H1 (cell line): Measurements from ENCODE around the gene RSPO3. TPM values are rescaled to one million over a fixed set of nuclear protein-coding genes. Genes with fewer than 3 reads are reported as not detected.

Source experiments
- EP300 ChIP-seq, 2 experiments: IDR thresholded peaks; 1 replicate in 1 of 2; 2 replicates in 1 of 2; pipeline ENCODE4 v1.6.1; 2011 to 2012; ENCODE audit warnings: low read depth in 2 of 2, low read length in 2 of 2, mild to moderate bottlenecking in 2 of 2, borderline replicate concordance in 1 of 2, inconsistent platforms in 1 of 2, moderate library complexity in 1 of 2
- HDAC6 ChIP-seq: IDR thresholded peaks from one replicate; pipeline ENCODE4 v1.7.1; 2012; ENCODE audit warnings: low read depth, mild to moderate bottlenecking, inconsistent platforms, low read length, moderate library complexity
- TBP ChIP-seq: IDR thresholded peaks from 2 replicates; pipeline ENCODE4 v1.6.1; 2011; ENCODE audit warnings: low read depth, low read length, improper control_type of control experiment
- polyA plus RNA-seq, 7 experiments: library from polyadenylated mRNA; depleted of rRNA in 3 of 7; stranded (reverse) in 5 of 7; unstranded in 2 of 7; fragments of >200 nt in 5 of 7; fragments of 200-250 nt in 2 of 7; gene quantifications; 1 replicate in 5 of 7; 2 replicates in 1 of 7; 4 replicates in 1 of 7; pipeline versions ENCODE4 v1.2.1 to v1.2.3, GENCODE V29; 2011 to 2013; ENCODE audit warnings: missing spikeins in 2 of 7, mixed read lengths in 2 of 7
- total RNA-seq: library from RNA; stranded (reverse); fragmentation: NEBNext Ultra II Directional; extraction: Animal tissue kit (Norgen Biotek cat#: 25700); gene quantifications from 2 replicates; pipeline ENCODE4 v1.2.1, GENCODE V29; 2021

The RSPO3 gene
- total and polyA plus RNA-seq, 2 of the 8 experiments (the other 6 are each of a cell fraction or from before 2014, with no cell fraction given) = not detected

GRCh38 chr6:127216810-127217789, 98.6 kb downstream of the RSPO3 start (continued):
- no peak for TF ChIP-seq EP300 (IDR thresholded peaks at IDR 0.05; ENCODE audit: borderline replicate concordance in 1 of 2, low read depth in 2 of 2, low read length in 2 of 2)
- TF ChIP-seq HDAC6 = no peak
- no peak for TF ChIP-seq TBP
